GM21526 (cell line): Measurements from ENCODE around the gene ANKRD35.
"Not testable (repeated sequence)": the region's sequence is repeated elsewhere in the genome, so short reads cannot be mapped to it uniquely, and the experiment has no call there.

ENCODE experiments used
- ATAC-seq: cut with Tn5 transposase; IDR thresholded peaks from one replicate; pipeline ENCODE4 v1.9.1; 2021; ENCODE audit warnings: moderate library complexity; ENCODE audit not compliant: unreplicated experiment, low FRiP score

ANKRD35 gene

DNA sequence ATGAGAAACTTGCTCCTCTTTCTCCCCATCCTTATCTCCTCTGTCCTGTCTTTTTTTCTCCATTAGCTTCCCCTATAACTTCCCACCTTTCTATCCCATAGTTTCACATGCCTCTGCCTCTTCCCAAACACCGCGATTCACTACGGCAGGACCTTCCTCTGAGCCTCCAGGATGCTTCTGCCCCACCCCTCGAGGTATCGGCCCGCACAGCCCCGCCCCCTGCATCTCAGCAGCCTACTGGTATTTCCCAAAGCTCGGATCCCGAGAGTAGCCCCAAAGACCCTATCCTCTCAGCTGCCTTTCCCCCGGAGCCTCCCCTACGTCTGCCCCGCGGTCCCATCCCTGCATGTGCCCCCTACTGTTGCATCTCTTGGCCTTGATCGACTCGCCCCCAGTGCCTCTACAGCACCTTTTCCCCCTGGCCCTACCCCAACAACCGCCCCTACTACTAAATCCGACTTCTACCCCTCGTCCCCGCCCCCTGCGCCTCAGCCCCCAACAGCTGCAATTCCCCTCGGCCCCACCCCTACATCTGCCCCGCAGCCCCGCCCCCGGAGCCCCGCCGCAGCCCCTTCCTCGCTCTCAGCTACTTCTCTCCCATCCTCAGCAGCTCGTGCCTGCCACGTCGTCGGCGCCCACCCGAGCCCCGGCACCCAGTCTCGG, 27.3 kb downstream of the ANKRD35 start:
- ATAC-seq: peak; percentile 11

DNA sequence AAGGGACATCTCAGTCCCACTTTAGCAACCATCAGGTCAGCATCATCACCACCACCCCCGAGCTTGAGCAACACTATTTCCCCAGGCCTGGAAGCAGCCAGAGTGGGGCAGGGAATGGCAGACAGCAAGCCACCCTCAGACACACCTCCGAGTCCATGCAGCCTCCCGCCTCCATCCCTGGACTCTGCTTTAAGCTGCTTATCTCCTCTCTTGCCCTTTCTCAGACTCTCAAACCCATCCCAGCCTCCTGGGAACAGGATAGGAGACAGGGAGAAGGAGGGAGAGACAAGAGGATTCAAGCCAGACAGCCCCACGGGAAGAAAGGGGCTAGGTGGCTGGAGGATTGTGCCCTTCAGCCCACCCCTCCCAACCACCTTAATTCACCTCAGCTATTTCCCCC, 28.5 kb downstream of the ANKRD35 start:
- ATAC-seq: no peak

DNA sequence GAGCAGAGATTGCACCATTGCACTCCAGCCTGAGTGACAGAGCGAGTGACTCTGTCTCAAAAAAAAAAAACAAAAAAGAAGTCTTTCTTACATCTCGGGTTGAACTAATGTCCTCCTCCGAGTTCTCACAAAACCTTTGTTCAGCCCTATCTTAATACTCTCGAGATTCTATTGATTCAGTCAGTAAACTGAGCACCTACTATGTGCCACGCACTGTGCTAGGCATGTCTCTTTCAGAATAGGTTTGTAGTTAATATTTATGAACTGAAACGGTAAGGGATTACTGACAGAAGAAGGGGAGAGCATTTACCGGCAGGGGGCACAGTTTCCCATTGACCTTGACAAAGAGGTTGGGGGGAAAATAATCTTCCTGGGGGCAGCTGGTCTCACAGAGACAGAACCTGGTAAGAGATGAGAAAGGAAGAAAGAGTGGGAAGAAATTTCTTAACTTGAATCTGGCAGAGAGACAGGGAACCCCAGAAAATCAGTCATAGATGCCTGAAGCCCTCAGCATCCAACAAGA, 30.2 kb downstream of the ANKRD35 start:
- ATAC-seq: no peak

DNA sequence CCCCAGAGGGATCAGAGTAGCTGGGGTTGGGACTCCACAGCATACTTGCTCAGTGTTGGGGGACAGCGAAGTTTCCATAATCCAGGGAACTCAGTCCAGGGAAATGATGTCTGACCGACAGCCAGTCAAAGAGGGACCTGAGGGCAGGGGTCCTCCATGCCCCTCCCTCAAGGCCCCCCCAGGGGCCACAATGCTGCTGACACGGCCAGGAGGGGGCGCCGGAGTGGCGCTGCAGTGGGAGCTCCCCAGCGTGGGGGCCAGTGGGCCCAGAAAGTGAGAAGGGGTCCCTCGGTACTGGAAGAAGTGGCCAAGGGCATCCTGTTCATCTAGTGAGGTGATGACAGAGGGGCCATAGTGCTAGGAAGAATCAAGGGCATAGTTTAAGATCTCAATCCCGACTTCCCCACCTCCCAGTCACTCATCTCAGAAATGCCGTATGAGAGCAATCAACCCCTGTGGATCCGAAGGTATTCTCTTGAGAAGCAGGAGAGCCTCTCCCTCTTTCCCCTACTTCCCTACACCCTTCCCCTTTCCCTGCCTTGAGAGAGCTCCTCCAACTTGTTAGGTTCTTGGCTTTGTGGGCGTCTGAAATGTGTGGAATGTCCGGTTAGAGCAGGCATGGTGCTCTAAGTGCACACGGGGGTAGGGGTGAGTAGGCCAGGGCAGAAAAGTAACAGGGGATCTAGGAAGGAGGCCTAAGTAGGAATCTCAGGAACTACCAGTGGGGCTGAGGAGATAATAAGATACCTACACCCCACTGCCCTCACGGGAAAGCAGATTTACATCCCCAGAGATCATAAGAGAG, 36.1 kb downstream of the ANKRD35 start:
- ATAC-seq: no peak

DNA sequence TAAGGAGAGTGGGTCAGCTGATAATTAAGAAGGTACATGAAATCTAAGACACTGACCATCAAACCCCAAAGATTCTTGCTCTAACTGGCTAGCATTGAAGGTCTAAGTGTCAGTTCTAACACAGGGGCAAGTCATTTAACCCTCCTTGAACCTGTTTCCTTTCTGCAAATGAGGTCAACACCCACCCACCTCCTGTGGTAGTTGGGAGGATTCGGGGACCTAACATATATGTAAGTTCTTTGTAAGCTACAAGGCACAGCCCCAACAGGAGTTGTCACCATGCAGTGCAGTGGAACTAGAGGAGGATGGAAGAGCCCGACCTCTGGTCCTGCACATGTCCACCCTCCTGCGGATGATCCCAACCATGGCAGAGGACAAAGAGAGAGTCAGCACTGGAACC, 37.8 kb downstream of the ANKRD35 start:
- ATAC-seq: no peak

DNA sequence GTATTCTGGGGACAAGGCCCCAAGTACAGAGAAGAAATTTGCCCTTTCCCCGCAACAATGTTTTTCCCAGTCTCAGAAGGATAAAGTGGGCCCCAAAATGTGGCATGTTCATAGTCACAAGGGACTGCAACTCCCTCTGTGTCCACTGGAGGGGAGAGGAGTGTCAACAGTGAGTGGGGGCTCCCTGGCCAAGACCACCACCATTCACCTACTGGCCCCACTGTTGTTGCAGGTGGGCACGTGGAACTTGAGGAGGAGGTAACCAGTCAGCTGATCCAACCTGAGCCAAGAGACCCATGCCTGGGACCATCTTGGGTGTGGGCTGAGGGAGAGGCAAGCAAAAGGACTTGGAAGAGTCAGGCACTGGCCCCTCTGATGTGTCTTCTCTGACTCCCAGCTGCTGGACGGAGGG, 39.5 kb downstream of the ANKRD35 start:
- ATAC-seq: no peak

DNA sequence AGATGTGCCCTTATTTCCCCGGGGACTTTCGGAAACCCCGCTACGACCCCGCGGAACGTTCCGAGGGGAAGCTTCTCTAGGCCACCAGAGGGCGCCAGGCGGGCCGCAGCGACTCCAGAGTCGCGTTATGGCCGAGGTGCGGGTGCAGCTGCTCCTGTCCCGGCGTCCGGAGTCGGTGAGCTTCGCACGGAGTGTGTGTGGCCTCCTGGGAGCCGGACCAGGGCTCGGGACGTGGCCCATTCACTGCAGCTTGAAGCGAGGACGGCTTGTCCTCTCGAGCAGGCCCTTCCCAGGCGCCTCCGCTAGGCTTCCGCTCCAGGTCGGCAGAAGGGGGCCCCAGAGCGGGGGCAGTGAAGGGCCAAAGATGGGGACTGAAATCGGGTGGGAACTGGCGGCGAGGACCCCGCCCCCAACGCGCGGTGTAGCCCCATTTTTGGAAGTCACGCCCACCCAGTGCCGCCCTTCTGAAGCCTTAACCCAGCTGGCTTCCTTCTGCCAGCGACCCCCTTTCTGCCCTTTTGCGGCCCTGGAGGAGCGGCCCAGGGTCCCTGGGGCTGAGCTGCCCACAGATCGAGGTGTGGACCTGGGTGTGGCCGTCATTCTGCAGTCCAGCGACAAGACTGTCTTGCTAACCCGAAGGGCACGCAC, 40.0 kb downstream of the ANKRD35 start, which contains the start of gene NUDT17:
TSS of gene NUDT17 (plus strand) at position 117 of the 648 bp plus-strand sequence. CDS start at position 128, 11 bp downstream.
- ATAC-seq: peak; percentile 40

DNA sequence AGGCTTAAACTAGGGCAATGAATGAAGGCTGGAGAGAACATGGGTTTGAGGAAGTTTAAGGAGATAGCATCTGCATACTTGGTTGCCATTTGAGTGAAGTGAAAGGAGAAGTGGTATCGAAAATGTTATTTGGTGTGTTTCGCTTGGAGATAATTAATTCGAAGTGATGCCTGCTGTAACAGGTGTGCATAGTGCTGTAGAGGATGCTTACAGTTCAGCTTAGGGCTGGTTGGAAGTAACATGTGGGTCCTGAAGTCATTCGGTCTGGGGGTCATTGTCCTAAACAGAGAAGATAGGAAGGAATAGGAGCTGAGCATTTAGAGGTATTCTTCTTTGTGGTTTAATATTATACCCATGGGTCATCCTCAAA, 40.5 kb downstream of the ANKRD35 start:
- ATAC-seq: peak; percentile 52

DNA sequence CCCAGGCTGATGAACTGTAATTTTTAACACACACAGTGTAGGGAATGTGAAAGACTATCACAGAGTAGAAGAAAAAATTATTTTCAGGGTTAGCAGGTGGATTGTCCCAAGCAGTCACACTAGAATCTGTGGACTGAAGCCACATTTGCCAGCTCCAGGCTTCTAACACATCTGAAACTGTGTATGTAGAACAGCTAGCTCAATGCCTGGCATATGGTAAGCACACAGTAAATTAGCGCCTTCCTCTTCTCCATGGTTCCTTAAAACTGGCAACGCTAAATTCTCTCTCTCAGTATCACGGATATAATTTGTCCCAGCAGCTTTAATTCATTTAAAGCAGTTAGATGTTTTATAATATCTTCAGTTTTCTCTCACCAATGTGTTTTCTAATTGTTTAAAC, 42.6 kb downstream of the ANKRD35 start:
- no peak for ATAC-seq

DNA sequence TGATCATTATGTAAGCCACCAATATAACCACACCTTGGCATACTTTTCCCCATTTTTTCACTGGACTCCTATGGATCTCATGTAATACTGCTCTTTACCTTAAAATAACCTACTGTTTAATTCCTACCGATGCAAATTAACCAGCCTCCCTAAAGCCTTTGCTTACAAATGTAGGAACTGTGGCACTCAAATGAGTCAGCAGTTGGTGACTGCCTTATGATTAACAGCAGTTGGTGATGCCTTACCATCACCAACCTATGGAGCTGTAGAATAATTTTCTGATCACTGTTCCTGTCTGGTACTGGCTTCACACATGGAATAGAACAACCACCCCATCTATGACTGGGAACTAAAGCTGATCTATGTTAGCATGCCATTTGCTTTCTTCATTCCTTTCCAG, 48.0 kb downstream of the ANKRD35 start:
- ATAC-seq: no peak

DNA sequence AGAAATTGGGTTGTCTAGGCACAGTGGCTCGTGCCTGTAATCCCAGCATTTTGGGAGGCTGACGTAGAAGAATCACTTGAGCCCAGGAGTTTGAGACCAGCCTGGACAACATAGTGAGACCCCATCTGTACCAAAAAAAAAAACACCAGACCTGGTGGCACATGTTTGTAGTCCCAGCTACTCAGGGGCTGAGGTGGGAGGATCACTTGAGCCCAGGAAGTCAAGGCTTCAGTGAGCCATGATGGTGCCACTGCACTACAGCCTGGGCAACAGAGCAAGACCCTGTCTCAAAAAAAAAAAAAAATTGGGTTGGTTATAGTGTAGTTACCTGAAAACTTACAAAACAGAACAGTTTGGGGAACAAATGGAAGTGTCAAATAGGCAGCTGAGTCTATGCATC, 54.9 kb downstream of the ANKRD35 start:
- not testable (repeated sequence) for ATAC-seq

DNA sequence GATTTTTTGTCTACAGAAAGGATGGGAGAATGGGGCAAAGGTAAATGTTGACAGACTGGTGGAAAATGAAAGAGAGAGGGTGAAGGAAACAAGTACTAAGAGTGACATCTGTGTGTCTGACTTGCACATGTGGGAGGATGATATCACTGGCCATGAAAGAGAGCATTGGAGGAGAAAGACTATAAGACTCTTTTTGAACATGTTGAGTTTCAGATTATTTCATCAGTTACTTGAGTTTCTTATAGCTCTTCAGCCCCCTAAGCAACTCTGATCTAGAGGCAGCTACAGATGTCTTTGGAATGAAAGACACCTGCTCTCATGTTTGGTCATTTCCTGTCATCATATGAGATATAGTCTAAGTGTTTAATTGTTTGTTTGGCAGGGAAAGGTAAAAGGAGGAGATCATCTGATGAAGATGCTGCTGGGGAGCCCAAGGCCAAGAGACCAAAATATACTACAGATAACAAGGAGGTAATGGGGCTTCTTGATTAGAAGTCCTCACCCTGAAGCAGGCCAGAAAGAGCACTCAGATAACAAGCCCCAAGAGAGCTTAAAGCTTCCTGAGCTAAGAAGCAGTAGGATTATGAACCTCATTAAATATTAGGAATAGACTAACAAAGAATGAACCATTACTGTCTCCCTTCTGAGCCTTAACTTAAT, 57.2 kb downstream of the ANKRD35 start:
- no peak for ATAC-seq

DNA sequence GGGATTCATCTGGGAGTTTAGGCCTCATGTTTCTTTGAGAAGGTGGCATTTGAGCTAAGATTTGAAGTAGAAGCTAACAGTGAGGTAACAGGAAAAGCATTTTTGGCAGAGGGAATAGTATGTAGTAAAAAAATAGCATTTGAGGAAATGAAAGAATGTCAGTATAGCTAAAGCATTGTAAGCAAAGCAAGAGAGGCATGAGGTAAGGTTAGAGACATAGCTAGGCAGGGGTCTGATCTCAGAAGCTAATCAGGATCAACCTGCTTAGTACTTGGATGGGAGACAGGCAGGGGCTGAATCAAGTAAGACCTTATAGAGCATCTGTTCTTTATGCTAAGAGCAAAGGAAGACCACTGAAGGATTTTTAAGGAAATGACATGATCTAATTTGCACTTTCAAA, 57.7 kb downstream of the ANKRD35 start:
- ATAC-seq: no peak

DNA sequence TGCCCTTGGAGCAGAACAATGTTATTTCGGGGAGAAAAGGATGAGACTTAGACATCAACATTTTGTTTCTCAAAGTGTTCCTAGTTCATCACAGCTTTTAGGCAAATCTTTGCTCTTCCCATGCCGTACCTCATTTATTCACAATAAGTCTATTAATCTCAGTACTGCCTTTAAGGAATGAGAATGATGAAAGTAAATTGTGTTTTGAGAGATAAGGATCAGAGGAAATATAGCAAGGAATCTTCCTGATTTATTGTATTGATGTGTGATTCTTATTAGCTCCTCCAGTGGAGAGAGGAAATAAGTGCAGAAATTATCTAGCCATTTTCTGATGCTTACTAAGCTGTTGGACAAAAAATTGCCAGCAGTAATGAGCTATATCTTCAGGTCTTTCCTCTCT, 59.6 kb downstream of the ANKRD35 start:
- no peak for ATAC-seq

DNA sequence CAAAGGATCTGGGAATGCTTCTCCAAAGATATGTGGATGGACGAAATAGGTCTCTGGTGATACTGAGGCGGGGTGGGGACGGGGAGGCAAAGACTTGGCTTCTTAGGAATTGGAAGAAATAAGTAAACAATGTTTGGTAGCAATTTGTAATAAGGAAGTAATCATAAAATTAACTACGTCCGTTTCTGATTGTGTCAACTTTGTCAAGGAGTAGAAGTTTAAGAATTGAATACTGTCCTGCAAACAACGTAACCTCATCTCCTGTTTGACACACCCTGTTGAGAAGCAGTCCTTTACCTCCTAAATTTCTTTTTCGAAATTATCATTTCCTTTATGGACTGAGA, 61.2 kb downstream of the ANKRD35 start:
- no peak for ATAC-seq

DNA sequence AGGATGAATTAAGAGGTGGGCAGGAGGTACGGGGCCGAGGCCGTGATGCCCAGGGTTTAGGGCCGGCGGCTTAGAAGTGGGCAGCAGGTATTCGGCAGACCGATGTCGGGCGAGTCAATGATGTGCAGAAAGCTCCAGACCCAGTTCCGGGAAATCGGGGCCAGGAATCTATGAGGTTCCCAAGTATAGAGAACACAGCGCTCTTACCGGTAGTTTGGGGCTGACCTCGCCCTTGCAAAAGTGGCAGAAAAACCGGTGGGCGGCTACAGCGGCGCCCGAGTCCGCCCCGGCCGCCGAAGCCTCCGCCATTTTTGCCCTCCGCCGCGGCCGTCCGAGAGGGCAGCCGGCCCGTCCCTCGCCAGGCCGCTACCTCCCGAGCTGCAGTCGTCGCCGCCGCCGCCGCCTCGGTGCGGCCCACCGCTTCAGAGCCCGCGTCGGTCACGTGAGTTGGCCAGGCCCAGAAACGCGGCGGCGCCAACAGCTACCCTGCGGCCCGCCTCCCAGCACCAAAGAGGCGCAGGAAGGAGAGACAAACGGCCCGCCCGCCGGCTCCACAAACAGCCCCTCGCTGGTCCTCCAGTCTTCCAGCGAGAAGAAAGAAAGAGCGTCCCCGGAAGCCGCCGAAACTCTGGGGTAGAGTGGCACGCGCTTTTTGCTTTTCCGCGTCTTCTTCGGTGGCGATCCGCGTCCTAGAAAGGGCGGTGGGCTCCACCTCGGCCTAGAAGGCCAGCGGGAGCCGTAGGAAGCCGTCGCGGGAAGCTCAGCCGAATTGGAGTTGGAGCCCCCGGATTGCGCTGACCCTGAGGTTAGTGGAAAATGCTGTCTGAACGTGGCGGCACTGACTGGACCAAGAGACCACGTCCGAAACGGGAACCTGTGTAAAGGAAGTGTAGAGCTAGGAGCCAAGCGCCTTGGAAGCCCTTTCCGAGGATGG, 61.8 kb downstream of the ANKRD35 start, which contains the start of the genes POLR3C and RNF115:
TSS of gene POLR3C (plus strand) at position 636 of the 934 bp plus-strand sequence. CDS start 1,577 bp downstream, outside the sequence.
TSS of gene RNF115 (minus strand) at position 531 of the 934 bp plus-strand sequence. CDS start at position 309, 222 bp downstream.
- peak; percentile 78 for ATAC-seq

DNA sequence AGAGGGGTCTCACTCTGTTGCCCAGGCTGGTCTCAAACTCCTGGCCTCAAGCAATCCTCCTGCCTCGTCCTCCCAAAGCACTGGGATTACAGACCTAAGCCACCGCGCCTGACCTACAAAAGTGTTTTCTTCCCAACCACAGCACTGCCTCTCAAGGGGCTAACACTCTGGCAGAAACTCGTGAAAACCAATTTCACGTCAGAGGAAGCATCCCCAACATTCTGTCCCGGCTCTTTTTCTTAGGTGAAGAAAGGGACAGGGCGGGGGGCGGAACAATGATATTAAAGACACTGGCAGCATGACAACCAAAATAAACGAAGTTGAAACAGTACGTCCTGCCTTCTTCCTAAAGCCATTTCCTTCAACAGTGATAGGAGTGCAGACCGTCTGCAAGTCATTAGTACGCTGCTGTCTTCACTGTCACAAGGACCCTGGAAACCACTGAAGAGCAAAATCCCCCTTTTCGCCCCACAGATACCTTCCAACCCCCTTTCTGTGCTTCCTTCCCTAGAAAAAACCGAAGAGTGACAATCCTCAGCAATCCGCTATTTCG, 62.8 kb downstream of the ANKRD35 start:
- ATAC-seq: not testable (repeated sequence)

DNA sequence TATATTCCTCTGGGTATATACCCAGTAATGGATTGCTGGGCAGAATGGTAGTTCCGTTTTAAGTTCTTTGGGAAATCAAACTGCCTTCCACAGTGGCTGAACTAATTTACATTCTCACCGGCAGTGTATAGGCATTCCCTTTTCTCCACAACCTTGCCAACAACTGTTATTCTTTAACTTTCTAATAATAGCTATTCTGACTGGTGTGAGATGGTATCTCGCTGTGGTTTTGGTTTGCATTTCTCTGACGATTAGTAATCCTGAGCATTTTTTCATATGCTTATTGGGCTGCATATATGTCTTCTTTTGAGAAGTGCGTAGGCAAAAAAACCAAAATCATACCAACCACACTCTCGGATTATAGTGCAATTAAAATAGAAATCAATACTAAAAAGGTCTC, 67.6 kb downstream of the ANKRD35 start:
- ATAC-seq: not testable (repeated sequence)
